ENCODE data around the gene EPDR1.

The EPDR1 gene

GRCh38 chr7:37970211-37970610, 49.8 kb downstream of the EPDR1 start:
- Histone ChIP-seq H3K27me3 (no peaks in the 10 kb centered on the region), H3K9me3 (no peaks in the 10 kb centered on the region), H3K4me1 (ENCODE audit: control insufficient read depth in 1 of 2, insufficient read depth in 1 of 2, low read depth in 1 of 2, low read length in 1 of 2) (no peaks in the 10 kb centered on the region), H3K27ac (no peak overlapping the region), H3K4me3 (ENCODE audit: low read depth in 1 of 2, low read length in 1 of 2) (no peak overlapping the region), H3K36me3 (no peaks in the 10 kb centered on the region)
- TF ChIP-seq CTCF (IDR thresholded peaks at IDR 0.05) = no peak

- H3K4me3 ChIP-seq (ENCODE audit: low read depth in 1 of 2, low read length in 1 of 2) = no peak overlapping the region
- H3K27me3 ChIP-seq = no peaks in the 10 kb centered on the region
- TF ChIP-seq CTCF (IDR thresholded peaks at IDR 0.05) = no peak
- no peaks in the 10 kb centered on the region for H3K36me3 ChIP-seq
- no peaks in the 10 kb centered on the region for H3K4me1 ChIP-seq (ENCODE audit: control insufficient read depth in 1 of 2, insufficient read depth in 1 of 2, low read depth in 1 of 2, low read length in 1 of 2)
- no peak overlapping the region for H3K27ac ChIP-seq
- no peaks in the 10 kb centered on the region for H3K9me3 ChIP-seq
Observed at GRCh38 chr7:37971491-37971890, 51.1 kb downstream of the EPDR1 start.

- Histone ChIP-seq H3K4me1 (ENCODE audit: control insufficient read depth in 1 of 2, insufficient read depth in 1 of 2, low read depth in 1 of 2, low read length in 1 of 2) (no peaks in the 10 kb centered on the region), H3K27ac (no peak overlapping the region), H3K27me3 (no peaks in the 10 kb centered on the region), H3K4me3 (ENCODE audit: low read depth in 1 of 2, low read length in 1 of 2) (no peak overlapping the region), H3K9me3 (no peaks in the 10 kb centered on the region), H3K36me3 (no peaks in the 10 kb centered on the region)
- TF ChIP-seq CTCF (IDR thresholded peaks at IDR 0.05) = no peak
Observed at GRCh38 chr7:37973915-37974314, 53.5 kb downstream of the EPDR1 start.

GRCh38 chr7:37974711-37975110, 54.3 kb downstream of the EPDR1 start:
- H3K4me1 ChIP-seq (ENCODE audit: control insufficient read depth in 1 of 2, insufficient read depth in 1 of 2, low read depth in 1 of 2, low read length in 1 of 2) = no peaks in the 10 kb centered on the region
- H3K27ac ChIP-seq = no peak overlapping the region
- no peaks in the 10 kb centered on the region for H3K9me3 ChIP-seq
- no peak overlapping the region for H3K4me3 ChIP-seq (ENCODE audit: low read depth in 1 of 2, low read length in 1 of 2)
- no peaks in the 10 kb centered on the region for H3K27me3 ChIP-seq
- TF ChIP-seq CTCF (IDR thresholded peaks at IDR 0.05) = no peak
- no peaks in the 10 kb centered on the region for H3K36me3 ChIP-seq

- Histone ChIP-seq H3K27me3 (no peaks in the 10 kb centered on the region), H3K36me3 (no peaks in the 10 kb centered on the region), H3K4me1 (ENCODE audit: control insufficient read depth in 1 of 2, insufficient read depth in 1 of 2, low read depth in 1 of 2, low read length in 1 of 2) (no peaks in the 10 kb centered on the region), H3K27ac (no peak overlapping the region), H3K4me3 (ENCODE audit: low read depth in 1 of 2, low read length in 1 of 2) (no peak overlapping the region), H3K9me3 (no peaks in the 10 kb centered on the region)
- TF ChIP-seq CTCF (IDR thresholded peaks at IDR 0.05) = no peak
Observed at GRCh38 chr7:37977243-37977642, 56.8 kb downstream of the EPDR1 start.

- TF ChIP-seq CTCF (IDR thresholded peaks at IDR 0.05) = no peak
- H3K27ac ChIP-seq = no peak overlapping the region
- no peaks in the 10 kb centered on the region for H3K36me3 ChIP-seq
- no peaks in the 10 kb centered on the region for H3K9me3 ChIP-seq
- H3K4me3 ChIP-seq (ENCODE audit: low read depth in 1 of 2, low read length in 1 of 2) = no peak overlapping the region
- no peaks in the 10 kb centered on the region for H3K4me1 ChIP-seq (ENCODE audit: control insufficient read depth in 1 of 2, insufficient read depth in 1 of 2, low read depth in 1 of 2, low read length in 1 of 2)
- H3K27me3 ChIP-seq = no peaks in the 10 kb centered on the region
Observed at GRCh38 chr7:37981664-37982063, 61.2 kb downstream of the EPDR1 start.

Data from neutrophil (primary cell).